ENCODE measurements around the gene TRIM37.

TRIM37 gene

GRCh38 chr17:58932956-58933355 lies 173.7 kb downstream of the TRIM37 start:
- no peak for DNase-seq (ENCODE audit: low spot score)
